HG03469 (cell line): Measurements from ENCODE around the gene CDKAL1.
"Not testable (repeated sequence)": the region's sequence is repeated elsewhere in the genome, so short reads cannot be mapped to it uniquely, and the experiment has no call there.

ENCODE experiments used
- ATAC-seq: cut with Tn5 transposase; IDR thresholded peaks from one replicate; pipeline ENCODE4 v1.9.1; 2021; ENCODE audit warnings: mild to moderate bottlenecking, moderate library complexity, moderate number of reproducible peaks; ENCODE audit not compliant: unreplicated experiment

The CDKAL1 gene

GRCh38 chr6:21049148-21049547 is 514.9 kb downstream of the CDKAL1 start:
- ATAC-seq = no peak

GRCh38 chr6:21049572-21049971 is 515.3 kb downstream of the CDKAL1 start:
- ATAC-seq = no peak

- no peak for ATAC-seq
Observed at GRCh38 chr6:21050935-21051334, 516.7 kb downstream of the CDKAL1 start.

GRCh38 chr6:21051777-21052176 is 517.5 kb downstream of the CDKAL1 start:
- no peak for ATAC-seq

- no peak for ATAC-seq
Observed at GRCh38 chr6:21053612-21054011, 519.4 kb downstream of the CDKAL1 start.

GRCh38 chr6:21055480-21055879 is 521.2 kb downstream of the CDKAL1 start:
- ATAC-seq = not testable (repeated sequence)

GRCh38 chr6:21061892-21062291 is 527.6 kb downstream of the CDKAL1 start:
- no peak for ATAC-seq

- no peak for ATAC-seq
Observed at GRCh38 chr6:21064756-21065340, 530.6 kb downstream of the CDKAL1 start.

GRCh38 chr6:21067521-21067920 is 533.3 kb downstream of the CDKAL1 start:
- ATAC-seq = no peak

GRCh38 chr6:21070620-21071019 is 536.4 kb downstream of the CDKAL1 start:
- no peak for ATAC-seq

- no peak for ATAC-seq
Observed at GRCh38 chr6:21071780-21072468, 537.7 kb downstream of the CDKAL1 start.

- no peak for ATAC-seq
Observed at GRCh38 chr6:21073318-21073839, 539.1 kb downstream of the CDKAL1 start.

GRCh38 chr6:21074484-21074883 is 540.2 kb downstream of the CDKAL1 start:
- no peak for ATAC-seq

- no peak for ATAC-seq
Observed at GRCh38 chr6:21075986-21076385, 541.7 kb downstream of the CDKAL1 start.

GRCh38 chr6:21078497-21078896 is 544.2 kb downstream of the CDKAL1 start:
- ATAC-seq = no peak

- no peak for ATAC-seq
Observed at GRCh38 chr6:21079468-21080048, 545.3 kb downstream of the CDKAL1 start.

- no peak for ATAC-seq
Observed at GRCh38 chr6:21080221-21080620, 546.0 kb downstream of the CDKAL1 start.

- ATAC-seq = no peak
Observed at GRCh38 chr6:21082091-21082490, 547.8 kb downstream of the CDKAL1 start.

- ATAC-seq = no peak
Observed at GRCh38 chr6:21083708-21084107, 549.5 kb downstream of the CDKAL1 start.

GRCh38 chr6:21084656-21085055 is 550.4 kb downstream of the CDKAL1 start:
- ATAC-seq = no peak

GRCh38 chr6:21085211-21085610 is 551.0 kb downstream of the CDKAL1 start:
- ATAC-seq = no peak

- no peak for ATAC-seq
Observed at GRCh38 chr6:21085643-21086042, 551.4 kb downstream of the CDKAL1 start.
